ENCODE data around the gene HIVEP3.

DNA sequence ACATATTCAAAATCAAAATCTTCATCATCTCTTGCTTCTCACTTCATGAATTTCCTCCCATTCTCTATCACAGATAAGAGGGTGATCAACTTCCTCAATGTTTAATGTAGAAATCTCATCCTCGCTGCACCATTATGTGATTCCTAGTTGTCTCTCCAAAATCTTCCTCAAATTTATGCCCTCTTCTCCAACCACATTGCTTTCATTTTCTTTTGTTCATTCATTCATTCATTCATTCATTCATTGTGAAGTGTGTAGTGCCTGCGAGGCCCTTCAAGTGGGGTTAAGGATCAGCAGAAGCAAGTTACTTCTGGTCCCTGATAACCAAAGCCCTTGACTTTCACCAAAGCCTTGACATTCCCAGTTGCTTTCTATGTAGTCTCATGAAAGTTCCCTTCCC, 33.5 kb upstream of the HIVEP3 start:
- no peak for TF ChIP-seq POLR2A (IDR thresholded peaks at IDR 0.05)
- TF ChIP-seq CTCF (IDR thresholded peaks at IDR 0.05) = no peak
- TF ChIP-seq POLR2AphosphoS5 (IDR thresholded peaks at IDR 0.05) = no peak
